Upper lobe of left lung (tissue), 6 donors: ENCODE results near the gene SLC16A9. TPM values are rescaled to one million over a fixed set of nuclear protein-coding genes. Genes with fewer than 3 reads are reported as not detected.
"Not testable (repeated sequence)": the region's sequence is repeated elsewhere in the genome, so short reads cannot be mapped to it uniquely, and the experiment has no call there.

ENCODE experiments used
- ATAC-seq, 2 donors: fragments of 200-7000 bp; cut with Tn5 transposase; one replicate each; pipeline ENCODE4 v1.9.1; 2022; ENCODE audit warnings: mild to moderate bottlenecking in 2 of 2, moderate library complexity in 2 of 2; ENCODE audit not compliant: low FRiP score in 2 of 2
- DNase-seq, 2 donors: peaks; one replicate each; pipeline ENCODE4 v3.0.0-alpha.2; 2019 to 2020
- H3K27ac ChIP-seq, 4 donors: fragments of 200-600 bp; sonication (generic); one replicate each; pipeline ENCODE4 v1.5.1; 2016 to 2019
- H3K27me3 ChIP-seq, 4 donors: fragments of 200-600 bp; sonication (generic); one replicate each; pipeline ENCODE4 v1.5.1; 2017 to 2019
- H3K36me3 ChIP-seq, 4 donors: fragments of 200-600 bp; sonication (generic); one replicate each; pipeline ENCODE4 v1.5.1; 2016 to 2019
- H3K4me1 ChIP-seq, 4 donors: fragments of 200-600 bp; sonication (generic); one replicate each; pipeline ENCODE4 v1.5.1; 2018 to 2019
- H3K4me3 ChIP-seq, 4 donors: fragments of 200-600 bp; sonication (generic); one replicate each; pipeline ENCODE4 v1.5.1; 2017 to 2019; ENCODE audit warnings: mild to moderate bottlenecking in 2 of 4, moderate library complexity in 1 of 4
- H3K9me3 ChIP-seq, 4 donors: fragments of 200-600 bp; sonication (generic); one replicate each; pipeline ENCODE4 v1.5.1; 2018 to 2019
- EP300 ChIP-seq, 4 donors: sonication (generic); formaldehyde crosslinking; IDR thresholded peaks; one replicate each; pipeline ENCODE4 v1.5.1; 2017; ENCODE audit warnings: antibody characterized with exemption in 4 of 4, control low read depth in 2 of 4
- POLR2A ChIP-seq, 4 donors: fragments of 450-650 bp; IDR thresholded peaks; one replicate each; pipeline ENCODE4 v1.5.1; 2016 to 2017; ENCODE audit warnings: antibody characterized with exemption in 4 of 4, mild to moderate bottlenecking in 2 of 4
- POLR2AphosphoS5 ChIP-seq, 2 donors: sonication (generic); formaldehyde crosslinking; IDR thresholded peaks; one replicate each; pipeline ENCODE4 v1.5.1; 2017; ENCODE audit warnings: antibody characterized with exemption in 2 of 2
- WGBS, 2 donors: methylation state at CpG; one replicate each; pipeline ENCODE4 v1.1.5; 2017 to 2018; 5-methylcytosine and 5-hydroxymethylcytosine counted together
- total RNA-seq, 6 donors: library from RNA; depleted of rRNA in 4 of 6; stranded (reverse); fragments of >200 nt in 4 of 6; gene quantifications; one replicate each; pipeline versions ENCODE4 v1.1.0 to v1.2.1, GENCODE V29; 2016 to 2021
- TF ChIP-seq, protein P1 (sequence below), 6 experiments: fragments of 450-650 bp in 4 of 6; fragments of 200-600 bp in 2 of 6; sonication (generic) in 2 of 6; IDR thresholded peaks; one replicate each; pipeline ENCODE4 v1.5.1; 2016 to 2019; ENCODE audit warnings: antibody characterized with exemption in 6 of 6
- donor health status: DM: no; HTN: no; CAD: no; lungs with moderate emphysema.
- donor health status: DM: no; HTN: yes; CAD: no; lungs with severe emphysema.

Gene SLC16A9
- total RNA-seq, 6 donors from 2014 or later = 0.79 to 1.1 (median 1.1) TPM; not detected in 2

DNA sequence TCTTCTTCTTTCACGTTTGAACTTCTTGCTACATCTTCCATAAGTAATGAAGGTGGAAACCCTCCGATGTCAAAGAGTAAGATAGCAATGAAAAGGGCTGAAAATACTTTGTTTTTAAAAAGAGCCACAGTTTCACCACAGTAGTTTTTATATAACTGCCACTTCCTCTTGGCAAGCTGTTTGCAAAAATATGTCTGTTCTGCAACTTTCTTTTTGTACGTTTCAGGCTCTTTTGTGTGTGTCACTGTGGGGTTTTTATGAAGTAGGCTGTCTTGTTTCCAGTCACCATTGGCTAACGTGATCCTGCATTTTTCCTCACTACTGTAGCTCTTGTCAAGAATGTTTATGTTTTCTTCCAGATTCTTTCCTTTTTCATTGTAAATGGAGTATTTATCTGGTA lies 55.6 kb downstream of the SLC16A9 start:
- Histone ChIP-seq H3K27ac (no peak overlapping the region), H3K27me3 (no peaks in the 10 kb centered on the region), H3K4me3 (no peak overlapping the region), H3K9me3 (no peaks in the 10 kb centered on the region), H3K36me3 (no peaks in the 10 kb centered on the region), H3K4me1 (no peaks in the 10 kb centered on the region)
- ATAC-seq (no peak), DNase-seq (no peak)
- 25 to 30% methylated on average over 4 of the region's 4 CpGs for WGBS, 2 donors
- TF ChIP-seq POLR2AphosphoS5 (IDR thresholded peaks at IDR 0.05) (no peak), POLR2A (IDR thresholded peaks at IDR 0.05) (no peak), EP300 (IDR thresholded peaks at IDR 0.05) (no peak)
- TF ChIP-seq, protein P1, sequence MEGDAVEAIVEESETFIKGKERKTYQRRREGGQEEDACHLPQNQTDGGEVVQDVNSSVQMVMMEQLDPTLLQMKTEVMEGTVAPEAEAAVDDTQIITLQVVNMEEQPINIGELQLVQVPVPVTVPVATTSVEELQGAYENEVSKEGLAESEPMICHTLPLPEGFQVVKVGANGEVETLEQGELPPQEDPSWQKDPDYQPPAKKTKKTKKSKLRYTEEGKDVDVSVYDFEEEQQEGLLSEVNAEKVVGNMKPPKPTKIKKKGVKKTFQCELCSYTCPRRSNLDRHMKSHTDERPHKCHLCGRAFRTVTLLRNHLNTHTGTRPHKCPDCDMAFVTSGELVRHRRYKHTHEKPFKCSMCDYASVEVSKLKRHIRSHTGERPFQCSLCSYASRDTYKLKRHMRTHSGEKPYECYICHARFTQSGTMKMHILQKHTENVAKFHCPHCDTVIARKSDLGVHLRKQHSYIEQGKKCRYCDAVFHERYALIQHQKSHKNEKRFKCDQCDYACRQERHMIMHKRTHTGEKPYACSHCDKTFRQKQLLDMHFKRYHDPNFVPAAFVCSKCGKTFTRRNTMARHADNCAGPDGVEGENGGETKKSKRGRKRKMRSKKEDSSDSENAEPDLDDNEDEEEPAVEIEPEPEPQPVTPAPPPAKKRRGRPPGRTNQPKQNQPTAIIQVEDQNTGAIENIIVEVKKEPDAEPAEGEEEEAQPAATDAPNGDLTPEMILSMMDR (IDR thresholded peaks at IDR 0.05) = no peak

GRCh38 chr10:59651902-59652301 lies 57.7 kb downstream of the SLC16A9 start:
- no peak for DNase-seq
- TF ChIP-seq EP300 (IDR thresholded peaks at IDR 0.05) = no peak
- no peak for TF ChIP-seq POLR2AphosphoS5 (IDR thresholded peaks at IDR 0.05)
- TF ChIP-seq, protein P1 (IDR thresholded peaks at IDR 0.05) = no peak
- H3K36me3 ChIP-seq = no peaks in the 10 kb centered on the region
- no peaks in the 10 kb centered on the region for H3K9me3 ChIP-seq
- no peaks in the 10 kb centered on the region for H3K27me3 ChIP-seq
- no peak overlapping the region for H3K4me3 ChIP-seq
- H3K4me1 ChIP-seq = no peaks in the 10 kb centered on the region
- 82 to 87% methylated on average over 3 of the region's 3 CpGs for WGBS, 2 donors
- H3K27ac ChIP-seq = no peak overlapping the region
- no peak for ATAC-seq

GRCh38 chr10:59649606-59650346 lies 59.9 kb downstream of the SLC16A9 start:
- peaks cover 0 to 8% (median 3%) of the 10 kb centered on the region in 4 donors for H3K9me3 ChIP-seq
- ATAC-seq (no peak), DNase-seq (no peak)
- H3K4me1 ChIP-seq = no peaks in the 10 kb centered on the region
- 93% methylated on average over 7 of the region's 7 CpGs for WGBS, 2 donors
- H3K4me3 ChIP-seq = no peak overlapping the region
- H3K27ac ChIP-seq = no peak overlapping the region
- H3K27me3 ChIP-seq = no peaks in the 10 kb centered on the region
- H3K36me3 ChIP-seq = no peaks in the 10 kb centered on the region
- TF ChIP-seq POLR2AphosphoS5 (IDR thresholded peaks at IDR 0.05) (no peak), POLR2A (IDR thresholded peaks at IDR 0.05) (no peak), EP300 (IDR thresholded peaks at IDR 0.05) (no peak)
- TF ChIP-seq, protein P1 (IDR thresholded peaks at IDR 0.05) = no peak

DNA sequence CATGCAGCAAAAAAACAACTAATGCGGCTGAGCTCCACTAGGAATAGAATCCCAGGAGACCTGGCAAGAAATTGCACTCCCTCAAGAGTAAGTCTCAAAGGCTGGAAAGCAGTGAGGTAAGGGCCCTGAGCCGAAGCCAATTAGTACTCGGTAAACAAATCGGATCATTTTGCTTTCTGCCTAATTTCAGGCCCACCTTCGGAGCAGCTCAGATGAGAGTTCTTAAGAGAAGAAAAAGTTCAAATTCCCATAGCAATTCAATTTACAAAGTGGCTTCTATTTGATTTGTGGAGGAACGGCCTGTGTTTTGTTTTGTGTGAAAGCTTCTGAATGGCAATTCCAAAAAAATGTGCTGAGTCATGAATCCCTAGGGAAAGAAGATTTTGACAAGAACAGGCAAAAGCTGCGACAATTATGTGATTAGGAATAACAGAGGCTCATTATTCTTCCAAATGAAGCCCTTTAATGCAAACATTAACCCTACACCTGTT lies 60.9 kb downstream of the SLC16A9 start:
- Histone ChIP-seq H3K4me3 (no peak overlapping the region), H3K9me3 (peaks cover 0 to 9% (median 3%) of the 10 kb centered on the region in 4 donors), H3K4me1 (no peaks in the 10 kb centered on the region), H3K36me3 (no peaks in the 10 kb centered on the region), H3K27me3 (no peaks in the 10 kb centered on the region), H3K27ac (no peak overlapping the region)
- DNase-seq (no peak), ATAC-seq (no peak)
- 51 to 55% methylated on average over 7 of the region's 7 CpGs for WGBS, 2 donors
- TF ChIP-seq POLR2AphosphoS5 (IDR thresholded peaks at IDR 0.05) (no peak), POLR2A (IDR thresholded peaks at IDR 0.05) (no peak), EP300 (IDR thresholded peaks at IDR 0.05) (no peak)
- TF ChIP-seq, protein P1 (IDR thresholded peaks at IDR 0.05) = no peak

- H3K36me3 ChIP-seq = no peaks in the 10 kb centered on the region
- H3K4me3 ChIP-seq = no peak overlapping the region
- H3K4me1 ChIP-seq = no peaks in the 10 kb centered on the region
- DNase-seq (no peak), ATAC-seq (no peak)
- H3K9me3 ChIP-seq = peaks cover 0 to 9% (median 3%) of the 10 kb centered on the region in 4 donors
- TF ChIP-seq, protein P1 (IDR thresholded peaks at IDR 0.05) = no peak
- TF ChIP-seq POLR2AphosphoS5 (IDR thresholded peaks at IDR 0.05) (no peak), POLR2A (IDR thresholded peaks at IDR 0.05) (no peak), EP300 (IDR thresholded peaks at IDR 0.05) (no peak)
- no peaks in the 10 kb centered on the region for H3K27me3 ChIP-seq
- H3K27ac ChIP-seq = no peak overlapping the region
Observed at GRCh38 chr10:59644841-59645240, 64.8 kb downstream of the SLC16A9 start.

DNA sequence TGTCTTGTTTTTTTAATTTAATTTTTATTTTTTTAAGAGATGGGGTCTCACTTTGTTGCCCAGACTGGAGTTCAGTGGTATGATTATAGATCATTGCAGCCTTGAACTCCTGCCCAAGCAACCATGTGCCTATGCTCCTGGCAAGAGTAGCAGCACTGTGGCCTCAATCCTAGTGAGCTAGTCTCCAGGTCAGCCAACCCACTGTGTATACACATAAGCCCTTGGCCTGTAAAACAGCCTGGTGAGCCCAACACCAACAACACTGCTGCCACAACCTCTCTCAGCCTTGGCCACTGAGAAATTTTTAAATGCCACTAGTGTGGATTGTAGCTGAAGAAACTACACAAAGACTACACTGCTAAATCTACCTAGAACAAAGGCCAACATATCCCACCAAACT lies 68.0 kb downstream of the SLC16A9 start:
- not testable (repeated sequence) for H3K27me3 ChIP-seq, DNase-seq, ATAC-seq, H3K9me3 ChIP-seq, H3K27ac ChIP-seq, H3K36me3 ChIP-seq, H3K4me3 ChIP-seq, H3K4me1 ChIP-seq
